HEK293T (cell line): ENCODE measurements around the gene SKIC8.

Experiments
- BHLHE40 ChIP-seq: fragments of 450-650 bp; IDR thresholded peaks from 2 replicates; pipeline ENCODE4 v1.6.1; 2016; ENCODE audit warnings: mild to moderate bottlenecking, moderate library complexity, borderline replicate concordance
- FOXM1 ChIP-seq: fragments of 450-650 bp; IDR thresholded peaks from 2 replicates; pipeline ENCODE4 v1.6.1; 2017; ENCODE audit warnings: mild to moderate bottlenecking, borderline replicate concordance
- ZNF384 ChIP-seq: fragments of 450-650 bp; IDR thresholded peaks from 2 replicates; pipeline ENCODE4 v1.6.1; 2016

DNA sequence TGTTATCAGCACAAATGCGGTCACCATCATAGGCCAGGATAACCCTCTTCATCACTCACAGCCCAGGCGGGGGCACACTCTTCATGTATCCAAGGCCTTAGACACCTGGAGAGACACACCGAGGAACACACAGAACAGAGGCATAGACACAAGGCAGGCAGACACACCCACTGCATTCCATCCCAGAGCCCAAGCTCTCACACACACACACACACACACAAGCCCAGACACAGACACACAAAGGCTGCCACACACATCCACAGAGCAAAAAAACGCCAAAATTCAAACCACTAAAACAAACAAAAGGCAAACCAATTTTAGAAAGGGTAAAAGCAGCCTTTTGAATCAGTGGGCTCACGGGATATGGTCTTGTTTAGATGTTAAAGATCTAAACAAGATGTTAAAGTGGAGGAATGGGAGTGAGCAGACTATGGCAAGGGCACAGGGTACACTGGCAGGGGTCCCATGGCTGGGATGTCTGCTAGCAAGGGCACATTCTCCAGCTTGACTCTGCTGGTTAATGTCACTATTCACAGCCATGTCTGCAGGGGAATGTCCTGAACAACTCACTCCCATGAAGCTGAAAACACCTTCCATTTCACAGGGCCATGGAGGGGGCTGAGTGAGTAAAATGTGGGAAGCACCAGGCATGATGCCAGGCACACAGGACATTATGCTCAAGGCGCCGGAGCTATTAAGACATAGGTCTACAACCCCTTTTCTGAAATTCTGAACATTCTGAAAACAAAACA lies 25.9 kb upstream of the SKIC8 start:
- TF ChIP-seq FOXM1 (no peak), ZNF384 (no peak), BHLHE40 (no peak)
